SK-N-SH (cell line): ENCODE measurements around the gene VCAN. TPM values are rescaled to one million over a fixed set of nuclear protein-coding genes. Genes with fewer than 3 reads are reported as not detected.
A peak's percentile ranks its signal among the peaks of the same experiment; 100 is the strongest.

ENCODE experiments used
- CTCF ChIA-PET: fragments of 300-600, 350-600 bp; formaldehyde crosslinking; extraction: SDS; loops from one replicate; lab custom pipeline; 2021; lab: Yijun Ruan, JAX
- POLR2A ChIA-PET: fragments of 350-600 bp; sonication (Branson Sonifier 250); formaldehyde crosslinking; extraction: SDS; loops from one replicate; lab custom pipeline; 2020; ENCODE audit warnings: antibody characterized with exemption, inconsistent platforms; lab: Yijun Ruan, JAX
- DNase-seq: peaks from one replicate; pipeline ENCODE4 v3.0.0; 2012
- H2AFZ ChIP-seq: fragments of 200-600 bp; sonication (generic); 2 replicates; pipeline ENCODE4 v1.8.1; 2016; ENCODE audit warnings: antibody characterized with exemption, mild to moderate bottlenecking, low read depth
- H3F3A ChIP-seq: fragments of 200-600 bp; sonication (generic); replicated peaks from 2 replicates; pipeline ENCODE3; 2016; ENCODE audit warnings: antibody characterized with exemption, mild to moderate bottlenecking; ENCODE audit not compliant: insufficient read depth
- H3K27ac ChIP-seq, 2 experiments: fragments of 200-500 bp in 1 of 2; fragments of 200-600 bp in 1 of 2; sonication (Bioruptor generic) in 1 of 2; sonication (generic), shearing (Covaris generic) in 1 of 2; 2 replicates each; pipeline versions ENCODE4 v1.5.1 to v1.6.1; 2014 to 2016; ENCODE audit warnings: low read depth in 2 of 2, inconsistent platforms in 1 of 2, low read length in 1 of 2, mild to moderate bottlenecking in 1 of 2, mixed read lengths in 1 of 2
- H3K27me3 ChIP-seq: fragments of 200-600 bp; sonication (generic), shearing (Covaris generic); 2 replicates; pipeline ENCODE4 v1.6.1; 2016; ENCODE audit warnings: mixed run types; ENCODE audit not compliant: insufficient read depth
- H3K36me3 ChIP-seq, 2 experiments: fragments of 200-500 bp in 1 of 2; fragments of 200-600 bp in 1 of 2; sonication (Bioruptor generic) in 1 of 2; sonication (generic) in 1 of 2; replicated peaks in 1 of 2; 2 replicates each; pipeline versions ENCODE3 to v1.5.1; 2014 to 2016; ENCODE audit warnings: low read length in 1 of 2, mild to moderate bottlenecking in 1 of 2; ENCODE audit not compliant: insufficient read depth in 2 of 2, control insufficient read depth in 1 of 2
- H3K4me1 ChIP-seq, 2 experiments: fragments of 200-500 bp in 1 of 2; fragments of 200-600 bp in 1 of 2; sonication (Bioruptor generic) in 1 of 2; sonication (generic), shearing (Covaris generic) in 1 of 2; 2 replicates each; pipeline versions ENCODE4 v1.5.1 to v1.6.1; 2014 to 2016; ENCODE audit warnings: low read depth in 1 of 2, low read length in 1 of 2, mixed run types in 1 of 2; ENCODE audit not compliant: insufficient read depth in 2 of 2, control insufficient read depth in 1 of 2
- H3K4me2 ChIP-seq: fragments of 200-600 bp; sonication (generic), shearing (Covaris generic); 2 replicates; pipeline ENCODE4 v1.6.1; 2017; ENCODE audit warnings: mixed run types
- H3K4me3 ChIP-seq, 2 experiments: fragments of 200-500 bp in 1 of 2; fragments of 200-600 bp in 1 of 2; sonication (Bioruptor generic) in 1 of 2; sonication (generic), shearing (Covaris generic) in 1 of 2; 2 replicates each; pipeline versions ENCODE4 v1.5.1 to v1.8.1; 2014 to 2016; ENCODE audit warnings: low read depth in 2 of 2, inconsistent platforms in 1 of 2, low read length in 1 of 2, mild to moderate bottlenecking in 1 of 2, mixed read lengths in 1 of 2, moderate library complexity in 1 of 2
- H3K79me2 ChIP-seq: fragments of 200-600 bp; sonication (generic); 2 replicates; pipeline ENCODE4 v1.8.1; 2017; ENCODE audit warnings: mild to moderate bottlenecking; ENCODE audit not compliant: insufficient read depth
- H3K9ac ChIP-seq: fragments of 200-600 bp; sonication (generic); 2 replicates; pipeline ENCODE4 v1.6.1; 2017; ENCODE audit warnings: mixed run types
- H3K9me2 ChIP-seq: fragments of 200-600 bp; sonication (generic); 2 replicates; pipeline ENCODE4 v1.6.1; 2017; ENCODE audit warnings: mixed run types
- H3K9me3 ChIP-seq: fragments of 200-600 bp; sonication (generic); 2 replicates; pipeline ENCODE4 v1.6.1; 2017; ENCODE audit warnings: mixed run types, mild to moderate bottlenecking, moderate library complexity
- H4K20me1 ChIP-seq: fragments of 200-600 bp; sonication (generic); 2 replicates; pipeline ENCODE4 v1.6.1; 2017; ENCODE audit warnings: mild to moderate bottlenecking, mixed run types; ENCODE audit not compliant: insufficient read depth
- CHD2 ChIP-seq: fragments of 150-350 bp; IDR thresholded peaks from 2 replicates; pipeline ENCODE4 v1.6.1; 2018; ENCODE audit warnings: low read length; ENCODE audit not compliant: partially characterized antibody
- ELF1 ChIP-seq: IDR thresholded peaks from 2 replicates; pipeline ENCODE4 v1.4.0; 2012
- EP300 ChIP-seq, 2 experiments: IDR thresholded peaks; 2 replicates each; pipeline versions ENCODE4 v1.4.0 to v1.6.1; 2012; ENCODE audit warnings: borderline replicate concordance in 1 of 2, low read depth in 1 of 2, low read length in 1 of 2
- FOSL2 ChIP-seq: IDR thresholded peaks from 2 replicates; pipeline ENCODE4 v1.4.0; 2012; ENCODE audit warnings: low read depth, mild to moderate bottlenecking, moderate library complexity, borderline replicate concordance
- FOXJ3 ChIP-seq: sonication (generic); formaldehyde crosslinking; IDR thresholded peaks from 2 replicates; pipeline ENCODE4 v1.5.1; 2020; ENCODE audit warnings: mild to moderate bottlenecking, missing genetic modification reagents
- IRF3 ChIP-seq: fragments of 150-350 bp; IDR thresholded peaks from 2 replicates; pipeline ENCODE4 v1.6.1; 2016; ENCODE audit warnings: mild to moderate bottlenecking, low read depth, low read length
- JUND ChIP-seq: IDR thresholded peaks from 2 replicates; pipeline ENCODE4 v1.4.0; 2012
- MEF2A ChIP-seq: IDR thresholded peaks from 2 replicates; pipeline ENCODE4 v1.4.0; 2012; ENCODE audit warnings: low read depth, borderline replicate concordance
- PBX3 ChIP-seq: IDR thresholded peaks from 2 replicates; pipeline ENCODE4; 2012
- POLR2AphosphoS5 ChIP-seq: IDR thresholded peaks from 2 replicates; pipeline ENCODE4 v1.6.1; 2012; ENCODE audit warnings: low read depth, low read length
- RFX5 ChIP-seq: IDR thresholded peaks from 2 replicates; pipeline ENCODE4 v1.6.1; 2012; ENCODE audit warnings: mild to moderate bottlenecking, improper control_type of control experiment, low read length
- RXRA ChIP-seq: IDR thresholded peaks from 2 replicates; pipeline ENCODE4 v1.4.0; 2012; ENCODE audit warnings: low read depth, mild to moderate bottlenecking, borderline replicate concordance
- SIN3A ChIP-seq: IDR thresholded peaks from 2 replicates; pipeline ENCODE4 v1.6.1; 2012; ENCODE audit warnings: low read depth, mild to moderate bottlenecking, low read length, moderate library complexity, borderline replicate concordance
- TAF1 ChIP-seq: IDR thresholded peaks from 2 replicates; pipeline ENCODE4 v1.6.1; 2012; ENCODE audit warnings: low read depth, mild to moderate bottlenecking, low read length, moderate library complexity, borderline replicate concordance
- TCF12 ChIP-seq: IDR thresholded peaks from 2 replicates; pipeline ENCODE4 v1.4.0; 2012
- USF2 ChIP-seq: fragments of 150-350 bp; IDR thresholded peaks from 2 replicates; pipeline ENCODE4 v1.6.1; 2017; ENCODE audit warnings: antibody characterized with exemption, low read length, low read depth, borderline replicate concordance
- polyA plus RNA-seq, 3 experiments: library from polyadenylated mRNA; depleted of rRNA; stranded (reverse); fragments of >200 nt; gene quantifications; 2 replicates each; pipeline ENCODE4 v1.2.3, GENCODE V29; 2012

Gene VCAN
- polyA plus RNA-seq, 1 of the 3 experiments (the other 2 are of a cell fraction): 142 TPM

GRCh38 chr5:83583859-83584258, 112.3 kb downstream of the VCAN start:
- no peak overlapping the region for H3K9ac ChIP-seq
- DNase-seq: no peak
- H3K9me3 ChIP-seq: no peaks in the 10 kb centered on the region
- POLR2A ChIA-PET: no interaction called here
- H3K9me2 ChIP-seq: no peaks in the 10 kb centered on the region
- no peak overlapping the region for H3K4me3 ChIP-seq
- peaks cover 0 to 18% of the 10 kb centered on the region in 2 experiments; a peak in 2 of 4 replicates for H3K4me1 ChIP-seq
- H3K27me3 ChIP-seq: no peaks in the 10 kb centered on the region
- H3F3A ChIP-seq: peaks cover 56% of the 10 kb centered on the region
- no peaks in the 10 kb centered on the region for H4K20me1 ChIP-seq
- H2AFZ ChIP-seq: no peak overlapping the region; the same call in 1 of the 2 replicates
- CTCF ChIA-PET: no interaction called here
- TF ChIP-seq POLR2AphosphoS5 (no peak), ELF1 (no peak), RFX5 (no peak), SIN3A (no peak), CHD2 (no peak), RXRA (no peak), TCF12 (peak; percentile 15; the same call in 1 of the 2 replicates), IRF3 (no peak), PBX3 (no peak), JUND (peak; percentile 32; the same call in 1 of the 2 replicates), MEF2A (no peak), FOSL2 (peak; percentile 68; the same call in 1 of the 2 replicates), FOXJ3 (no peak), USF2 (no peak), TAF1 (no peak), EP300 (IDR thresholded peaks at IDR 0.05; ENCODE audit: borderline replicate concordance in 1 of 2, low read depth in 1 of 2, low read length in 1 of 2) (no peak)
- H3K79me2 ChIP-seq: no peaks in the 10 kb centered on the region
- peaks cover 34 to 60% of the 10 kb centered on the region in 2 experiments for H3K36me3 ChIP-seq
- H3K27ac ChIP-seq: peak overlapping the region in 1 of 2 experiments; percentile 25; a peak in 1 of 4 replicates
- H3K4me2 ChIP-seq: no peak overlapping the region
